Activated CD4-positive, alpha-beta T cell treated with anti-CD3 and anti-CD28 coated beads for 1 hour (primary cell): ENCODE results near the gene NEDD9.

Source experiments
- DNase-seq: peaks from one replicate; pipeline ENCODE4 v3.0.0-alpha.2; 2020

NEDD9 gene

DNA sequence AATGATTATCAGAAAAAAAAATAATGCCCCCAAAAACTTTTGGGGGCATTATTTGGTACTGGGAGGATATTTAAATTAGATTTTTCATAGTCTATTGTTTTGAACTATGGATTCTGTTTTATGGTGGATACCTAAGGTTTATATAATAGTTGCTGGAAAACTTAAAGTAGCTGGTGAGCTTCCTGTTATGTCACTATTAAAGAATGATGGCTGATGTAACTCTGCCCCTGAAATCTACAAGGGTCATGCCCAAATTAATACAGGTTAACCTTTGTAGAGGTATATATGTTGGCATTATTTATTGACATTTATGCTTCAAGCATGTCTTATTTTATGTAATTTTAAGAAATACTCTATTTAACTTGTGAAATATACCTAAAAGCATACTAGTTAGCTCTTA lies 95.7 kb downstream of the NEDD9 start:
- DNase-seq = no peak
